Right atrium auricular region (tissue), 2 donors: ENCODE data around the gene RASGRP2. TPM values are rescaled to one million over a fixed set of nuclear protein-coding genes. Genes with fewer than 3 reads are reported as not detected.

Experiments
- DNase-seq: peaks from one replicate; pipeline ENCODE4 v3.0.0-alpha.2; 2019; ENCODE audit warnings: low spot score
- H3K27ac ChIP-seq, 2 donors: fragments of 200-600 bp; sonication (generic); 1 replicate in 1 of 2; 2 replicates in 1 of 2; pipeline ENCODE4 v1.5.1; 2016 to 2019
- H3K27me3 ChIP-seq, 2 donors: fragments of 200-600 bp; sonication (generic); one replicate each; pipeline versions ENCODE4 v1.5.1 to v1.6.0; 2017 to 2019
- H3K36me3 ChIP-seq: fragments of 200-600 bp; sonication (generic); one replicate; pipeline ENCODE4 v1.5.1; 2016
- H3K4me1 ChIP-seq, 2 donors: fragments of 200-600 bp; sonication (generic); one replicate each; pipeline versions ENCODE4 v1.5.1 to v1.6.0; 2017 to 2019
- H3K4me3 ChIP-seq, 2 donors: fragments of 200-600 bp; sonication (generic); 1 replicate in 1 of 2; 2 replicates in 1 of 2; pipeline ENCODE4 v1.5.1; 2017 to 2019; ENCODE audit warnings: mild to moderate bottlenecking in 1 of 2, moderate library complexity in 1 of 2
- H3K9me3 ChIP-seq, 2 donors: fragments of 200-600 bp; sonication (generic); one replicate each; pipeline ENCODE4 v1.5.1; 2019
- CTCF ChIP-seq, 2 donors: fragments of 200-600 bp; sonication (generic); IDR thresholded peaks; one replicate each; pipeline ENCODE4 v1.5.1; 2019; ENCODE audit warnings: antibody characterized with exemption in 2 of 2
- total RNA-seq, 2 donors: library from RNA; depleted of rRNA; stranded (reverse); fragments of >200 nt; gene quantifications; one replicate each; pipeline ENCODE4 v1.1.0, GENCODE V29; 2016

Gene RASGRP2
- total RNA-seq, 2 donors from 2014 or later: 28.1 to 30.4 TPM

GRCh38 chr11:64718780-64719124 lies 25.2 kb downstream of the RASGRP2 start:
- no peak overlapping the region for H3K27ac ChIP-seq
- no peak for TF ChIP-seq CTCF (IDR thresholded peaks at IDR 0.05)
- no peak overlapping the region for H3K4me3 ChIP-seq
- no peaks in the 10 kb centered on the region for H3K36me3 ChIP-seq
- H3K27me3 ChIP-seq: peaks cover 3 to 8% of the 10 kb centered on the region in 2 donors
- no peaks in the 10 kb centered on the region for H3K9me3 ChIP-seq
- no peak for DNase-seq
- peaks cover 0 to 6% of the 10 kb centered on the region in 2 donors for H3K4me1 ChIP-seq

GRCh38 chr11:64718084-64718779 lies 25.7 kb downstream of the RASGRP2 start:
- peaks cover 3 to 8% of the 10 kb centered on the region in 2 donors for H3K27me3 ChIP-seq
- H3K36me3 ChIP-seq: no peaks in the 10 kb centered on the region
- TF ChIP-seq CTCF (IDR thresholded peaks at IDR 0.05): no peak
- peaks cover 0 to 3% of the 10 kb centered on the region in 2 donors for H3K4me1 ChIP-seq
- no peak for DNase-seq
- H3K4me3 ChIP-seq: no peak overlapping the region
- no peak overlapping the region for H3K27ac ChIP-seq
- no peaks in the 10 kb centered on the region for H3K9me3 ChIP-seq

- no peak for DNase-seq
- H3K9me3 ChIP-seq: no peaks in the 10 kb centered on the region
- H3K27ac ChIP-seq: no peak overlapping the region
- no peaks in the 10 kb centered on the region for H3K36me3 ChIP-seq
- peaks cover 10 to 12% of the 10 kb centered on the region in 2 donors for H3K27me3 ChIP-seq
- no peak overlapping the region for H3K4me3 ChIP-seq
- TF ChIP-seq CTCF (IDR thresholded peaks at IDR 0.05): no peak
- H3K4me1 ChIP-seq: peaks cover 0 to 11% of the 10 kb centered on the region in 2 donors
Observed at GRCh38 chr11:64717268-64717578, 26.7 kb downstream of the RASGRP2 start.

GRCh38 chr11:64716473-64717267 lies 27.3 kb downstream of the RASGRP2 start:
- H3K4me3 ChIP-seq: no peak overlapping the region
- DNase-seq: no peak
- H3K27me3 ChIP-seq: peaks cover 14 to 15% of the 10 kb centered on the region in 2 donors
- no peaks in the 10 kb centered on the region for H3K9me3 ChIP-seq
- H3K4me1 ChIP-seq: peaks cover 0 to 14% of the 10 kb centered on the region in 2 donors
- H3K27ac ChIP-seq: no peak overlapping the region
- TF ChIP-seq CTCF (IDR thresholded peaks at IDR 0.05): no peak
- no peaks in the 10 kb centered on the region for H3K36me3 ChIP-seq

GRCh38 chr11:64715756-64716472 lies 28.0 kb downstream of the RASGRP2 start:
- H3K27me3 ChIP-seq: peaks cover 22 to 23% of the 10 kb centered on the region in 2 donors
- no peak overlapping the region for H3K27ac ChIP-seq
- no peak for TF ChIP-seq CTCF (IDR thresholded peaks at IDR 0.05)
- DNase-seq: no peak
- H3K4me1 ChIP-seq: peaks cover 0 to 20% of the 10 kb centered on the region in 2 donors
- no peaks in the 10 kb centered on the region for H3K9me3 ChIP-seq
- H3K36me3 ChIP-seq: no peaks in the 10 kb centered on the region
- no peak overlapping the region for H3K4me3 ChIP-seq
